IMR-90 (cell line): ENCODE data around the gene ARPP21. TPM values are rescaled to one million over a fixed set of nuclear protein-coding genes. Genes with fewer than 3 reads are reported as not detected.

Experiments used
- ATAC-seq: fragments of 200-7000 bp; cut with Tn5 transposase; 2 replicates; pipeline ENCODE4 v1.9.1; 2020; ENCODE audit warnings: low read depth, mild to moderate bottlenecking, moderate library complexity
- BruUV-seq: library from RNA; stranded (reverse); fragments of 400-500 nt; replicated peaks from 2 replicates; lab custom pipeline; 2021; lab: Mats Ljungman, UMichigan
- CTCF ChIA-PET: fragments of 300-600 bp; formaldehyde crosslinking; extraction: SDS; loops from one replicate; lab custom pipeline; 2021; ENCODE audit warnings: antibody characterized with exemption; lab: Yijun Ruan, JAX
- POLR2A ChIA-PET: fragments of 300-600 bp; sonication (Branson Sonifier 250); formaldehyde crosslinking; loops from one replicate; lab custom pipeline; 2022; ENCODE audit warnings: antibody characterized with exemption; ENCODE audit not compliant: unreplicated experiment; lab: Charles Lee
- DNase-seq: peaks from one replicate; pipeline ENCODE4 v3.0.0; 2013
- H2AFZ ChIP-seq: replicated peaks from 2 replicates; pipeline ENCODE3; 2013; ENCODE audit warnings: low read length, mild to moderate bottlenecking; ENCODE audit not compliant: poor library complexity
- H2AK5ac ChIP-seq: 2 replicates; pipeline ENCODE4 v1.6.1; 2013; ENCODE audit warnings: low read depth, low read length, inconsistent platforms
- H2AK9ac ChIP-seq: replicated peaks from 2 replicates; pipeline ENCODE3; 2013; ENCODE audit warnings: mild to moderate bottlenecking, low read depth, low read length, moderate library complexity; ENCODE audit not compliant: poor library complexity
- H2BK120ac ChIP-seq: 2 replicates; pipeline ENCODE4 v1.6.1; 2013; ENCODE audit warnings: low read depth, low read length, inconsistent platforms
- H2BK15ac ChIP-seq: 3 replicates; pipeline ENCODE4 v1.6.1; 2013; ENCODE audit warnings: low read depth, low read length, inconsistent platforms
- H2BK20ac ChIP-seq: 2 replicates; pipeline ENCODE4 v1.6.1; 2013; ENCODE audit warnings: low read depth, mild to moderate bottlenecking, inconsistent platforms, low read length, moderate library complexity
- H2BK5ac ChIP-seq: 2 replicates; pipeline ENCODE4 v1.6.1; 2013; ENCODE audit warnings: mild to moderate bottlenecking, low read depth, low read length, inconsistent platforms; ENCODE audit not compliant: poor library complexity, severe bottlenecking
- H3K14ac ChIP-seq: replicated peaks from 2 replicates; pipeline ENCODE4 v1.6.1; 2013; ENCODE audit warnings: low read depth, low read length, inconsistent platforms
- H3K18ac ChIP-seq: 2 replicates; pipeline ENCODE4 v1.6.1; 2013; ENCODE audit warnings: low read depth, low read length, control low read depth
- H3K23ac ChIP-seq: 2 replicates; pipeline ENCODE4 v1.6.1; 2013; ENCODE audit warnings: low read depth, low read length, inconsistent platforms
- H3K27ac ChIP-seq: 2 replicates; pipeline ENCODE4 v1.5.1; 2013; ENCODE audit warnings: mild to moderate bottlenecking, control low read depth, low read length; ENCODE audit not compliant: insufficient read depth
- H3K27me3 ChIP-seq: 2 replicates; pipeline ENCODE4 v1.6.1; 2013; ENCODE audit warnings: low read length; ENCODE audit not compliant: control insufficient read depth, insufficient read depth
- H3K36me3 ChIP-seq: 2 replicates; pipeline ENCODE4 v1.6.1; 2013; ENCODE audit warnings: low read length, mixed read lengths; ENCODE audit not compliant: control insufficient read depth, insufficient read depth
- H3K4ac ChIP-seq: 2 replicates; pipeline ENCODE4 v1.6.1; 2013; ENCODE audit warnings: low read depth, low read length, inconsistent platforms
- H3K4me1 ChIP-seq: 2 replicates; pipeline ENCODE4 v1.6.1; 2013; ENCODE audit warnings: low read length, mixed read lengths; ENCODE audit not compliant: control insufficient read depth, insufficient read depth
- H3K4me2 ChIP-seq: 2 replicates; pipeline ENCODE4 v1.6.1; 2013; ENCODE audit warnings: low read depth, mild to moderate bottlenecking, control low read depth, low read length, moderate library complexity
- H3K4me3 ChIP-seq: 2 replicates; pipeline ENCODE4 v1.5.1; 2013; ENCODE audit warnings: low read depth, mild to moderate bottlenecking, control low read depth, low read length, moderate library complexity; ENCODE audit not compliant: insufficient read depth
- H3K56ac ChIP-seq: 2 replicates; pipeline ENCODE4 v1.6.1; 2013; ENCODE audit warnings: low read length, inconsistent platforms; ENCODE audit not compliant: insufficient read depth; ENCODE audit errors: extremely low read depth
- H3K79me1 ChIP-seq, 2 experiments: 2 replicates each; pipeline ENCODE4 v1.6.1; 2013; ENCODE audit warnings: low read length in 2 of 2, inconsistent platforms in 1 of 2, low read depth in 1 of 2
- H3K9ac ChIP-seq: 2 replicates; pipeline ENCODE4 v1.6.1; 2013; ENCODE audit warnings: low read depth, low read length, control low read depth
- H3K9me1 ChIP-seq: 2 replicates; pipeline ENCODE4 v1.6.1; 2013; ENCODE audit warnings: low read length, inconsistent platforms; ENCODE audit not compliant: insufficient read depth
- H3K9me3 ChIP-seq: 2 replicates; pipeline ENCODE4 v1.6.1; 2013; ENCODE audit warnings: low read length; ENCODE audit not compliant: control insufficient read depth, insufficient read depth
- H4K20me1 ChIP-seq: 2 replicates; pipeline ENCODE4 v1.6.1; 2013; ENCODE audit warnings: low read length, inconsistent platforms; ENCODE audit not compliant: insufficient read depth
- H4K5ac ChIP-seq: 2 replicates; pipeline ENCODE4 v1.6.1; 2013; ENCODE audit warnings: mild to moderate bottlenecking, low read depth, low read length, control low read depth
- H4K8ac ChIP-seq, 2 experiments: 2 replicates each; pipeline ENCODE4 v1.6.1; 2013; ENCODE audit warnings: low read depth in 2 of 2, low read length in 2 of 2, control low read depth in 1 of 2, inconsistent platforms in 1 of 2
- H4K91ac ChIP-seq: 2 replicates; pipeline ENCODE4 v1.6.1; 2013; ENCODE audit warnings: low read depth, low read length, inconsistent platforms; ENCODE audit not compliant: insufficient read depth
- BHLHE40 ChIP-seq: fragments of 150-350 bp; IDR thresholded peaks from 2 replicates; pipeline ENCODE4 v1.6.1; 2016; ENCODE audit warnings: mild to moderate bottlenecking, low read depth, low read length
- CEBPB ChIP-seq: IDR thresholded peaks from 2 replicates; pipeline ENCODE4 v1.6.1; 2012; ENCODE audit warnings: low read depth, low read length, improper control_type of control experiment
- CHD1 ChIP-seq: IDR thresholded peaks from 2 replicates; pipeline ENCODE4 v1.6.1; 2012; ENCODE audit warnings: low read depth, low read length, improper control_type of control experiment
- CTCF ChIP-seq: conservative IDR thresholded peaks from 2 replicates; pipeline ENCODE4 v1.5.1; 2012; ENCODE audit warnings: mild to moderate bottlenecking, low read depth, low read length, improper control_type of control experiment
- ELK1 ChIP-seq: fragments of 150-350 bp; IDR thresholded peaks from 2 replicates; pipeline ENCODE4 v1.6.1; 2016; ENCODE audit warnings: low read depth, mild to moderate bottlenecking, low read length, moderate library complexity, borderline replicate concordance
- FOS ChIP-seq: fragments of 150-350 bp; IDR thresholded peaks from 2 replicates; pipeline ENCODE4 v1.6.1; 2016; ENCODE audit warnings: low read depth, low read length
- MAFK ChIP-seq: IDR thresholded peaks from 2 replicates; pipeline ENCODE4 v1.6.1; 2012; ENCODE audit warnings: low read depth, low read length, improper control_type of control experiment
- MAZ ChIP-seq: IDR thresholded peaks from 2 replicates; pipeline ENCODE4 v1.6.1; 2012; ENCODE audit warnings: low read depth, mild to moderate bottlenecking, low read length, improper control_type of control experiment, moderate library complexity, borderline replicate concordance
- MXI1 ChIP-seq: IDR thresholded peaks from 2 replicates; pipeline ENCODE4 v1.6.1; 2012; ENCODE audit warnings: low read depth, mild to moderate bottlenecking, low read length, moderate library complexity, borderline replicate concordance
- NFE2L2 ChIP-seq: fragments of 150-350 bp; IDR thresholded peaks from 2 replicates; pipeline ENCODE4 v1.6.1; 2016; ENCODE audit warnings: low read depth, mild to moderate bottlenecking, low read length
- POLR2A ChIP-seq: IDR thresholded peaks from 2 replicates; pipeline ENCODE4 v1.6.1; 2012; ENCODE audit warnings: mild to moderate bottlenecking, low read depth, low read length
- RAD21 ChIP-seq: IDR thresholded peaks from 2 replicates; pipeline ENCODE4 v1.6.1; 2012; ENCODE audit warnings: low read length, improper control_type of control experiment
- RCOR1 ChIP-seq: IDR thresholded peaks from 2 replicates; pipeline ENCODE4 v1.6.1; 2012; ENCODE audit warnings: mild to moderate bottlenecking, low read length, improper control_type of control experiment; ENCODE audit not compliant: insufficient replicate concordance
- RFX5 ChIP-seq: IDR thresholded peaks from 2 replicates; pipeline ENCODE4 v1.8.0; 2012; ENCODE audit warnings: low read depth, mild to moderate bottlenecking, low read length, moderate library complexity
- SMC3 ChIP-seq: fragments of 150-350 bp; IDR thresholded peaks from 2 replicates; pipeline ENCODE4 v1.6.1; 2016; ENCODE audit warnings: low read depth, mild to moderate bottlenecking, antibody characterized with exemption, low read length, moderate library complexity
- USF2 ChIP-seq: fragments of 150-350 bp; IDR thresholded peaks from 2 replicates; pipeline ENCODE4 v1.6.1; 2017; ENCODE audit warnings: mild to moderate bottlenecking, antibody characterized with exemption, low read length, low read depth
- WGBS, 2 experiments: methylation state at CpG; one replicate each; pipeline versions ENCODE4 v1.1.5 to v1.1.7; 2013; ENCODE audit warnings: missing lambda C conversion rate in 2 of 2; ENCODE audit not compliant: insufficient read length in 1 of 2; ENCODE audit errors: extremely low coverage in 2 of 2; 5-methylcytosine and 5-hydroxymethylcytosine counted together
- dilution Hi-C: fragments of 300-500 bp; cut with HindIII; formaldehyde crosslinking; loops from one replicate; pipeline ENCODE4 v1.14.3; 2018; ENCODE audit warnings: low sequenced_read_pairs; ENCODE audit not compliant: unreplicated experiment
- in situ Hi-C: fragments of 300-500 bp; cut with MboI; formaldehyde crosslinking; loops from 3 replicates; pipeline ENCODE4 v1.14.3; 2019; ENCODE audit warnings: low sequenced_read_pairs, inconsistent platforms, mixed read lengths
- intact Hi-C: fragments of 100-400 bp; cut with micrococcal nuclease; formaldehyde crosslinking; loops from 2 replicates; pipeline ENCODE4 v1.10.0; 2022
- polyA plus RNA-seq, 3 experiments: library from polyadenylated mRNA; depleted of rRNA; stranded (reverse); fragments of >200 nt; gene quantifications; 2 replicates each; pipeline ENCODE4 v1.2.3, GENCODE V29; 2012; ENCODE audit warnings: low replicate concordance in 1 of 3
- total RNA-seq: library from RNA; depleted of rRNA; stranded (reverse); fragments of >200 nt; gene quantifications from 2 replicates; pipeline ENCODE4 v1.2.3, GENCODE V29; 2012

The ARPP21 gene
- total and polyA plus RNA-seq, 2 of the 4 experiments (the other 2 are of a cell fraction): not detected

- no peak overlapping the region for H2BK15ac ChIP-seq
- ChIA-PET CTCF (no interaction called here), POLR2A (no interaction called here)
- intact Hi-C loops (no loop called here), dilution Hi-C loops (no loop called here), in situ Hi-C loops (no loop called here)
- no peaks in the 10 kb centered on the region for H3K36me3 ChIP-seq
- H2BK5ac ChIP-seq: no peak overlapping the region
- no peaks in the 10 kb centered on the region for H3K79me1 ChIP-seq
- no peak overlapping the region for H3K4ac ChIP-seq
- H3K56ac ChIP-seq: no peak overlapping the region
- H3K23ac ChIP-seq: no peak overlapping the region
- no peak overlapping the region for H3K18ac ChIP-seq
- no peak overlapping the region for H3K4me2 ChIP-seq
- no peak overlapping the region for H4K8ac ChIP-seq
- H3K27me3 ChIP-seq: no peaks in the 10 kb centered on the region
- H3K4me1 ChIP-seq: no peaks in the 10 kb centered on the region
- H3K4me3 ChIP-seq: no peak overlapping the region
- no peak overlapping the region for H2AK9ac ChIP-seq
- no peak overlapping the region for H3K9ac ChIP-seq
- ATAC-seq: no peak
- no peak overlapping the region for H2AK5ac ChIP-seq
- TF ChIP-seq CTCF (no peak), SMC3 (no peak), RAD21 (no peak), CEBPB (no peak), MAFK (no peak), ELK1 (no peak), NFE2L2 (no peak), USF2 (no peak), BHLHE40 (no peak), CHD1 (no peak), POLR2A (no peak), MAZ (no peak), FOS (no peak), RFX5 (no peak), RCOR1 (no peak), MXI1 (no peak)
- H2AFZ ChIP-seq: no peak overlapping the region
- BruUV-seq: no TSS peak
- no peak overlapping the region for H2BK120ac ChIP-seq
- WGBS, 2 experiments: no CpG with 5 or more reads among the region's 9 CpGs
- no peak overlapping the region for H3K27ac ChIP-seq
- H3K9me3 ChIP-seq: no peaks in the 10 kb centered on the region
- H4K5ac ChIP-seq: no peak overlapping the region
- DNase-seq: no peak
- no peaks in the 10 kb centered on the region for H4K20me1 ChIP-seq
- H4K91ac ChIP-seq: no peak overlapping the region
- no peaks in the 10 kb centered on the region for H3K9me1 ChIP-seq
- no peak overlapping the region for H3K14ac ChIP-seq
- no peak overlapping the region for H2BK20ac ChIP-seq
Observed at GRCh38 chr3:35733341-35733740, 94.0 kb downstream of the ARPP21 start.
